GM21737 (cell line): Measurements from ENCODE around the gene CDK14.

Experiments used
- ATAC-seq: cut with Tn5 transposase; IDR thresholded peaks from one replicate; pipeline ENCODE4 v1.9.1; 2021; ENCODE audit warnings: mild to moderate bottlenecking, moderate library complexity; ENCODE audit not compliant: unreplicated experiment

Gene CDK14

DNA sequence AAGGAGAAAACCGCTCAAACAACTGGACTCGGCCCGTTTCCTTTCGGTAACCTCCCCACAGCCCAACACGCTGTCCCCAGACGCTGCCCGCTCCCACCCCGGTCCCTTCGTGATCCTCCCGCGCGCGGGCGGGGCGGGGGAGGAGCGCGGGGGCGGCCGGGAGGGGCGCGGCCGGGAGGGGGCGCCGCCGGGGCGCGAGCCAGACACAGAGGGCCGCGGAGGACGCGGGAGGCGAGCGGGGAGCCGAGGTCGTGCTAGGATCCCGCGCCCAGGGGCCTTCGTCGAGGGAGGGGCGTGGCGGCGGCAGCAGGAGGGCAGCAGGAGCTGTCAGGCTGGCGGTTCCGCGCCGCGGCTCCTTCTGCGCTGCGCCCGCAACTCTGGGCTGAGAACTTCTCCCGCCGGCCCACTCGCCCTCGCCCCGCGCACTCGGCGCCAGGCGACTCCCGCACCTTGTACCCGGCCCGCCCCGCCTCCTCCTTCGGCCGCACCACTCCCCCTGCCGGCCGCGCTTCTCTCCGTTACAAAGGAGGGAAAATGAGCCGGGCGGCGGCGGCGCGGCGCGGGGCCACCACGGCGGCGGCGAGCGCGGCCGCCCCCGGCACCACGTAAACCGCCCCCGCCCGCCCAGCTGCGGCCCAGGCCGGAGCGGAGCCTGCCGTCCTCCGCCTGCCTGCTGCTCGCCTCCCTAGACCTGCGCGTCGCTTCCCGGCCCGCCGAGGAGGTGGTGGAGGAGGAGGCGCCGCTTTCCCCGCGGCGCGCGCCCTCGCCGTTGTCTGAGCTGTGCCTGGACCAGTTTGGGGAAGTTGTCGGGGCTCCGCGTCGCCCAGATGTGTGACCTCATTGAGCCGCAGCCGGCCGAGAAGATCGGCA lies at the start of gene CDK14:
Gene CDK14 (plus strand): TSS at position 521 of the 870 bp plus-strand sequence. CDS start 307 bp downstream, at position 828.
- ATAC-seq, result peak; percentile 41

DNA sequence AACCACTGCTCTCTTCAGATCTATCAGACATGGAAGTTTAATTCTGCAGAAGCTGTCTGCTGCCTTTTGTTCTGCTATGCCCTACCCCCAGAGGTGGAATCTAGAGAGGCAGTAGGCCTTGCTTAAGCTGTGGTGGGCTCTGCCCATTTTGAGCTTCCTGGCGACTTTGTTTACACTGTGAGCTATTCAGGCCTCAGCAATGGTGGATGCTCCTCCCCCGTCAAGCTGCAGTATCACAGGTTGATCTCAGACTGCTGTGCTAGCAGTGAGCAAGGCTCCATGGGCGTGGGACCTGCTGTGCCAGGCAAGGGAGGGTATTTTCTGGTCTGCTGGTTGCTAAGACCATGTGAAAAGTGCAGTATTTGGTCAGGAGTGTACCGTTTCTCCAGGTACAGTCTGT lies 45.1 kb upstream of the CDK14 start:
- ATAC-seq, result no peak

DNA sequence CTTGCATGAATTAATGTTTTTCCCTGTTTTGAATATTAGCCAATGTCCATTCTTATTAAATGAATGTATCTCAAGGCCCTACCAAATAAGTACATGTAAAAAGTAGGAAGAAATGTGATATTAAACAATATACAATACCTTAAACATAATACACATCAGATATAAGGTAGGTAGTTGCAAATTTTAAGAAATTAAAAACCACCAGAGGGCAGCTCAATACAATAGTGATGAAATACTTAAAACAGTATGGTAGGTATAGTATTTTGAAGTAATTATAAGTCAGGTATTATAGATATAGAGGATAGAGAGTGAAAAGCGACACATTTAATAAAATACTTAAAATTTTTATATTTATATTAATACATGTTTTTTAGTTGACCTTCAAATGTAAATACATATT lies 43.6 kb upstream of the CDK14 start:
- ATAC-seq, result no peak

DNA sequence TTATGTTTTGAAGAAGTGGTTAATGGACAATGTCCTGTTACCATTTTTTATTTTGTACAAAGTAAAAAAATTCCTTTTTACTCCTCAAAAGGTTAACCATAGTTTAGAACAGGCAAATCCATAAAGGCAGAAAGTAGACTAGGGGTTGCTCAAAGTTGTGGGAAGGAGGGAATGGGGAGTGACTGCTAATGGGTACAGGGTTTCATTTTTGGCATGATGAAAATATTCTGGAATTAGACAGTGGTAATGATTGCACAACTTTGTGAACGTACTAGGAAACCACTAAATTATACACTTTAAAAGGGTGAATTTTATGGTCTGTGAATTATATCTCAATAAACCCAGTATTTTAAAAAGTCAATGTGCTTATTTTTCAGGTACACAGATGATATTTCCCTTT lies 35.4 kb upstream of the CDK14 start:
- ATAC-seq, result no peak

DNA sequence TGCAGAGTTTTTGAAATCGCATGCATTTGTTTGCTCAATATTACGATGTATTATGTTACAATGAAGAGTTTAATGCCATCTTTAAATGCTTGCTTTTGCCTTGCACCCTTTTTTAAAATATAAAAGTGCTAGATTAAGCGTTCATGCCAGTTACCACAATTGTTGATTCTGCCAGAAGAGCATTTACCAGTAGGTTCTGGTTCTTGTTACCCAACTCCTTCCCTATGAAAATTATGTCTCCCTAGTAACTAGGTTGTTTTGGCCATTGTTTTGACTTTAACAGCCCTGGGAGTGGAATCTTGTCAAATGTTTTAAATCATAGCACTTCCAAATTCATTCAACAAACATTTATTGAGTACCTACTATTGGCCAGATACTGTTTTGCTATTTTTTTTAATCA lies 32.8 kb upstream of the CDK14 start:
- ATAC-seq, result no peak

DNA sequence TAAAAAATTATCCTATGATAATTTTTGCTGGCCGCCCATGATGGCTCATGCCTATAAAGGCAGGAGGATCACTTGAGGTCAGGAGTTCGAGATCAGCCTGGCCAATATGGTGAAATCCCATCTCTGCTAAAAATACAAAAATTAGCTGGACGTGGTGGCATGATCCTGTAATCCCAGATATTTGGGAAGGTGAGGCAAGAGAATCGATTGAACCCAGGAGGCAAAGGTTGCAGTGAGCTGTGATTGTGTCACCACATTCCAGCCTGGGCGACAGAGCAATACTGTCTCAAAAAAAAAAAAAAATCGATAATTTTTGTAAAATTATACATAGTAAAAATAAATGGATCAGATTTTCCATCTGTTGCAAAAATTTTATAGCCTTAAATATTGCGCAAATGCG lies 31.7 kb upstream of the CDK14 start:
- no peak for ATAC-seq

DNA sequence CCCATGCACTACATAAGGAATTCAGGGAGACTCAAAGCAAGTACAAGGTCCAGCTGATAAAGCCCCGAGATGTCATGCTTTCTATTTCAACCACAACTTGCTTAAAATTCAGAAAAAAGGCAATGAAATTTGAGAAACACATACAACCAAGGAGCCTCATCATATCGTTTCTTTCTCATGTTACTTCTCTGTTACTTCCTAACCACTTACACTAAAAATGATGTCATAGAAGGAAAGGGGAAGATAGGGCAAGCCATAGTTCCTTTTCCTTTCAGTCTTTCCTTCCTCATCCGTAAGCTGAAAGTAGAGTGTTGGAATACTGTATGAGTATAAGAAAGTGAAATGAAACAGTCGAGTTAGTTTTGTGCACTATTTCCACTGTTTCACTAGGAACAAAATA lies 27.9 kb upstream of the CDK14 start:
- ATAC-seq, result no peak

DNA sequence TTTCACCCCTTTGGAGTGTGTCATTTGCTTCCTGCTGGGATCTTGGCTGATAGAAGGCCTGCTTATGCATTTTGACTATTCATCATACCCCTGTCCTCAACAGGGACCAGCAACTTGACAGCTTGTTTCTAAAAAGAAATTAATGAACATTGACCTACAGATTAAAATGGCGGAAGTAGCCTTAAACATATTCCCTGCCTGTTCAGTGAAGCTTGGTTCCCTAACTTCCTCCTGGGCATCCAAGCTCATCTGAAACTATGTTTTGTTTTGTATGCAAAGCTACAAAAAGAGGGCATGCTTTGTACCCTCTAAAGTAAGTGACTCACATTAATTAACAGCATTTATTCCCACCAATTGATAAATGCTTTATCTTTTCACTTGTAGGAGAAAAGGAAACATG lies 26.8 kb upstream of the CDK14 start:
- ATAC-seq, result no peak

DNA sequence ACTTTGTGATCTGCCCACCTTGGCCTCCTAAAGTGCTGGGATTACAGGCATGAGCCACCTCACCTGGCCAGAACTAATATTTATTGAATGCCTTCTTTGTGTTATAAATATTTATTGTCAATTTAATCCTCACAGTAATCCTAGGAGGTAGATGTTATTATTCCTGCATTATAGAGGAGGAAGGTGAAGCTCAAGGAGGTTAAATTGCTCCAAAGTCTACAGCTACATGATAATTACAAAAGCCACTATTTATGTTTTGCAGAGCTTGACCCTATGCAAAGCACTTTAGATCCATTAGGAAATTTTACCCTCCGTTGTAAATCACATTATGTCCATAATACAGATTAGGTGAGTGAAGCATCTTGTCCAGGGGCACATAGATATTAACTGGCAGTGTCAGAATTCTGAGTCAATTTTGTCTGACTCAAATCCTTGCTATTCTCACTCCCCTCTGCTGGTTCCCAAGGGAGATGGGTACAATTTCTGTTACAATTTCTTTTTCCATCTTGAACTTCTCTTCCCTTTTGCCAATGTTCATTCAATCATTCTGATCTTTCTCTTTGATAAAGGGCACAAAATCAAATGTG lies 25.7 kb upstream of the CDK14 start:
- ATAC-seq, result no peak

DNA sequence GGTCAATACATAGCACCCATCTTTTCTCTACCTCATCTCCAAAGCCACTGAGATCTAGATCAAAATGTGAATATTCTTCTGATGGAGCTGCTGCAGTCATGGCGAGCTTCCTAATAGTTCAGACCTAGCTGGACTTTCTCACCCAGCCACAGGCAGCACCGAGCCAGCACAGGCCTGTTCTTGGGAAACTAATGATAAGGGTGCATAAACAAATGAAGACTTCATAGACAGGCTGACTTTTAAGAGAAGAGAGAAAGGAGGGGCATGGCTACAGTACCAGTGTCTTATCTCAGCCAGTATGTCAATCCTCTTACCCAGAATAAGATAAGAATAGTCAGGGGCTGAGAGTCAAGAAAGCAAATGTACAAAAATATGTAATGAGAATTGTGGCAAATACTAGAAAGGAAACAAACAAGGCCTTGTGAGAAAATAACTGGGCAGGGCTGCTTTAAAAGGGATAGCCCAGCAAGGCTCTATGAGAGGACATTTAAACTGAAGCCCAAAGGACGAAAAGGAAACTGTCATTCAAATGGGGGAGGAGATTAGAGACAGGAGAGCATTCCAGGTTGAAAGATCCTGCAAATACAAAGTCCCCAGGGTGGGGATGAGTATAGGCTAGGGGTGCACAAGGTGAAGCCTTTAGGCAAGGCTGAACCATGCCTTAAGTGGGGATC lies 21.8 kb upstream of the CDK14 start:
- ATAC-seq, result no peak

DNA sequence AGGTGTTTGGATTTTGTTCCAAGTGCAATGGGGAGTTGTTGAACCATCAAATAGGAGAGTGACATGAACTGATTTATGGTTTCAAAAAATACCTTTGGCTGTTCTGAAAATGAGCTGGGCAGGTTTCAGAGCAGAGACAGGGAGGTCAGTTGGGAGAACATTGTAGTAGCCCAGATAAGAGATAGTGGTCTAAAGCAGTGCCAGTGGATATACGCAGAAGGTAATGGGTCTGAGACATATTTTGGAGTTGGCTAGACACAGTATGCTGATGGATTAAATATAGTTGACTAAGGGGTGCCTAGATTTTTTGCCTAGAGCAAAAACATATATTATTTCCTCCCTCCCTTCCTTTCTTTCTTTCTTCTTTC lies 21.3 kb upstream of the CDK14 start:
- no peak for ATAC-seq

DNA sequence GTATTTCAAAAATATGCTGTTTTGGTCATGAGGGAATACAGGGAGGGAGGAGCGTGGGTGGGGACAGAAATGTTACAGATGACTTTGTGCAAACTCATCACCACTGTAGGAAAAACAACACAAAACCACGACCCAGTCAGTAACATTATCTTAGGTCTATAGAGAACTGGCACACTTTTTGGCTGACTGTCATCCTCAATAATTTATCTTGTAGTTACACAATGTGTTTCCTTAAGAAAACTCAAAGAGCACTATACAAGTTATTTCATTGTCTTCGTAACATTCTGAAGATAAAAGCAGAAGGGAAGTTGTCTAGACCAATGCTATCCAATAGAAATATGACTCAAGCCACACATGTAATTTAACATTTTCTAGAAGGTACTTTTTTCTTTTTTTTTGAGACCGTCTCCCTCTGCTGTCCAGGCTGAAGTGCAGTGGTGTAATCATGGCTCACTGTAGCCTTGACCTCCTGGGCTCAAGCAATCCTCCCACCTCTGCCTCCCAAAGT lies 16.9 kb upstream of the CDK14 start:
- no peak for ATAC-seq

DNA sequence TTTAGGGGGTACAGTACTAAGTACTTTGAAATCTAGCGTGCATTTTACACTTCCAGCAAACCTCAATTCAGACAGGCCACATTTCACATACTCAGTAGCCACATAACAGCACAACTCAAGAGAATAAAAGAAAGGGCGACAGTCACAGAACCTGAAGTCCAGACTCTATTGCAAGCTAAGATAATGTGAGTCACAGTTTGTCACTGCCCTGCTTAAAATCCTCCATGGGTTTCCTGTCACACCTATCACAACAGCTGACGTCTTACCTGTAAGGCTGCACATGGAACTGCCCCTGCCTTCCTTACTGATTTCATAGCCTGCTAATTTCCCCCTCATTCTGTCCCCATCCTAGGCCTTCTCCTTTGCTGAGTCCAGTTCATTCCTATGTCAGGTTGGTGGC lies 16.1 kb upstream of the CDK14 start:
- ATAC-seq, result no peak

DNA sequence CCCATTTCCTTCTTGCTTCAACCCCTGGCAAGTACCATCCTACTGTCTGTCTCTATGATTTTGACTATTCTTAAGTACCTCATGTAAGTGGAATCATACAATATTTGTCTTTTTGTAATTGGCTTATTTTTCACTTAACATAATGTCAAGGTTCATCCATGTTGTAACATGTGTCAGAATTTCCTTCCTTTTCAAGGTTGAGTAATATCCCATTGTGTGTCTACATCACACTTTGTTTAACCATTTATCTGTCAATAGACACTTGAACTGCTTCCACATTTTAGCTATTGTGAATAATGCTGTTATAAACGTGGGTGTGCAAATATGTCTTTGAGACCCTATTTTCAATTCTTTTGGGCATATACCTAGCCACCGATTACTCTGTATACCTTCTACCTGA lies 14.0 kb upstream of the CDK14 start:
- ATAC-seq, result no peak

DNA sequence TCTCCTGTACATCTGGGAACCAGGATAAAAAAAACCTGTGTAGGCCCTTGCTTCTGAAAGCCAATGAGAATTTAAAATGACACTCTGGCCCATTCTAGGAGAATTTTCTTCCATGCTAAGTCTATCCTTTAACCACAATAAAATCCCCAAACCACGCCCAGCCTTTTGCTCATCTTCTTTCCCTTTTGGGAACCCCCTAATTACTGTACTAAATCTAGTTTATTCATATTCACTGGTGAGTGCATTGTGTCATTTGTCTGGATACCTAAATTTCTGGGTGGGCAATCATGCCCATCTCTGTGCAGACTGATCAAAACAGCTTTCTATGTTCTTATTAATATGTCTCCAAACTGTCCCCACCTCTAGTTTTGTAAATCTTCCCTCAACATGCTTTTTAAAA lies 11.7 kb upstream of the CDK14 start:
- no peak for ATAC-seq

DNA sequence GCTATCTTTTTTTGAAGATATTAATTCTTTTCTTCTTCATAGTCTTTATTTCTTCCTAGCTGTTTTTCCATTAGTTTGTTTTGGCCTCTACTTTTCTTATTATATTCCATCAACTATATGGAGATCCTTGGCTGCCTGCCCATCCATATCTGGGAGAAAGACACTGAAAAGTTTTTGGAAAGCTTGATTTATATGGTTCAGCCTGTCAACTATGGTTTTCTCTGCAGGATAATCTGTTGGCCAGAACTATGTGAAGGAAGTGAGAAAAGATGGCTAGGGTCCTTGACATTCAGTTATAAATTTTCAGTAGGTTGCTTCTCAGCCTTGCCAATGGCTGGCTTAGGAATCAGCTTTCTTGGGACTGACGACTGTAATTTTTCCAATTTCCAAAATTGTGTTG lies 10.0 kb upstream of the CDK14 start:
- ATAC-seq, result no peak

DNA sequence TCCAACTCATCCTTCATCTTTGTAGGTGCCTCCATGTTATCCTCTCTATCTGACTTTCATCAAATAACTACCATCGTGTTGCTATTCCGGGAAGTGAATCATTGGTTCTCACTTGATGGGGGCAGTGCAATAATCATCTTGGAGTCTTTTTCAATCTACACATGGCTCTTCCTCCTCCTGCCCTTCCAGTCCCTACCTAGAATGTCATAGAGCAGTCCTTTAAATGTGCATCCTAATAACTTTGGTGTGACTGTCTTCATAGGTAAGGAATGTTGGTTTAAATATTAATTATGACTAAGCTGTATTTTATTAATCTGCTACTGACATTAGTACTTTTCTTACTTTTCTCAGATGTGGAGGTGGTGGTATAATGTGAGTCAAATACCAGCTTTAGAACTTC lies 8.4 kb upstream of the CDK14 start:
- no peak for ATAC-seq

DNA sequence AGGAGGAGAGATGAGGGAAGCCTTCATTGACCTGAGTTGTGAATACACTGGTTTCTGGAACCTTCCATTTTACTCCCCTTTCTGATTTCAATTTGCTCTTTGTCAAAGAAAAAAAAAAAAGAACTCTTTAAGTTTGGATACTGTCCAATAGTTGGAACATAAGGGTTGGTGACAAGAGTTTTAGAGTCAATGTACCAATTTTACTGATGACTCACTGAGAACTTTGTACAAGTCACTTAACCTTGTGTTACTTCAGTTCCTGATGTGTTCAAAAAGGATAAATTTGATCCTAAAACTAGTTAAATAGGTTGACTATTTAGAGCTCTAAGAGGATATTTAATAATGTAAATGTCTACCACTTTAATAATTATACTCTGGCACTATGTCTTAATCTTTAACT lies 4.1 kb upstream of the CDK14 start:
- no peak for ATAC-seq

DNA sequence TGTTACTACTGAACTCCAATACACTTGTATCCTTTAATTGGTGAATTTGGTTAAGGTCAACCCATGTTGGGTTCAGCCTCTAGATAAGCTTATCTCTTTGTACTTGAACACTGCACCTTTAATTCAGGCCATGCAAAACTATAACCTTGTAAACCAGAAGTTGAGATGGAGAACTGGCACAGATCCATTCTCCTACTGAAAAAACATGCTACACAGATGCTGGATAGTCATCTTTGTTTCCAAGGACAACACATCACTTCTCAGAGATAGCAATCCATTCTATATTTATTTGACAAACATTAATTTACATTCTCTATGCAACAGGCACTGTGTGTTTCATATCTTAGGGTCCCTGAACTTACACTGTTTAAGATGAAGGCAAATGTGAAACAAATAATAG lies 2.9 kb upstream of the CDK14 start:
- ATAC-seq, result no peak

DNA sequence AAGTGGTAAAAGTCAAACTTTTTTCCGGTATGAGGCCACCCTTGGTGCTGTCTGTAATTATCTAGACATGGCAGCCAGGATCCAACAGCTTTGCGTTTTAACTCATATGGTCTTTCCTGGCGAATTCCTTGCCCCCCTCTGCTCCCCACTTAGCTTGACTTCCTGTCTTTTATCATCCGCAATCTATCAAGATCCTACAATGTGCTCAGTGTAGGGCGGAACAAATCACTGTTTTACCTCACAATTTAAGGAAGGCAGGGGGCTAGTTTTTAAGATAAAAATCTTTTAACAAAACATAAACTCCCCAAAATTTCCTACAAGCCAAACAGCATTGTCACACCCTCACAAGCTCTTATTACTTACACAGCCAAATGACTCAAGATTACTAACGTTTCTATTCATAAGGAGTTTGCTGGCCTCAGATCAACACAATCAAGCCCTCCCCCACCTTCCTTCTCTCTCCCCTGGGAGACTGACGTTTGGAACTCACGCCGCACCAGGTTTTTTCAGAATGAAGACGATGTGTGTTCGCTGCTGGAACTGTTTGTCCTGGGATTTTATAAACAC lies 1.3 kb upstream of the CDK14 start:
- ATAC-seq, result no peak

DNA sequence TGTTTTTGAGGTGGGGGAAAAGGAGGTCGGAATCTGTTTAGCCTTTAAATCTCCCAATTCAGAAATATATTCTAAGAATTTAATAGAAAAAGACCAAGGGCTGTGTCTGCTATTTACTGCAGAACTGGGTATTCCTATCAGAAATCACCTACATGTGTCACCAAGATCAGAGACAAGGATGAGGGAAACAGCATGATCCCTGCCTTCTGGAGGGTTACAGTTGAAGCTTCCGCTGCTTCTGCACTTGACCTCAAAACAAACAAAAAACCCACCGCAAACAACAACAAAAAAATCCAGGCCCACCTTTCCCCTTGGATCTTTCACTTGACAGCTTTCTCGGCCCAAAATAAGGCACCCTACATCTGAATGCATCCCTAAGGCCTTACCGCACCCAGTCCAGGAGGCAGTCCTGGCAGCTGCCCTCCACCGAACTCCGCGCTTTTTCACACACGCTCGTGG lies 750 bp upstream of the CDK14 start:
- no peak for ATAC-seq
